Measurements from ENCODE around the gene LRP2. TPM values are rescaled to one million over a fixed set of nuclear protein-coding genes. Genes with fewer than 3 reads are reported as not detected.

The LRP2 gene
- total RNA-seq, 1 donor from 2014 or later: 0.11 TPM

DNA sequence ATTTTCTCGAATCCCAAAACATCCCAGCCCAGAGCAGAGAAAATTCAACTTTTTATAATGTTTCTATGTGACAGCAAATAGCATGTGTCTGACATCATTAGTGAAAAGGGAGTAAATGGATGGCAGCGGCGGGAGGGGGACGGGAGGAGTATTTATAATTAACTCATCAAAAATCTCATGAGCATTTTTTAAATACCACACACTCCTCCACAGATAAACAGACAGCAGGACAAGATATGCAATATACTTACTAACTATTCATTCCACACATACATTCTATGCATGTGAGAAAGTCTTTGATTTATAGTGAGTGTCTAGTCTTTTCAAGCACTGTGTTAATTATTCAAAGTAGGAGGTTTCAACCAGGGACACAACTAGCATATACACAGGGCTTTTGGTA is 107.6 kb downstream of the LRP2 start:
- intact Hi-C loops (cut with micrococcal nuclease): no loop called here

DNA sequence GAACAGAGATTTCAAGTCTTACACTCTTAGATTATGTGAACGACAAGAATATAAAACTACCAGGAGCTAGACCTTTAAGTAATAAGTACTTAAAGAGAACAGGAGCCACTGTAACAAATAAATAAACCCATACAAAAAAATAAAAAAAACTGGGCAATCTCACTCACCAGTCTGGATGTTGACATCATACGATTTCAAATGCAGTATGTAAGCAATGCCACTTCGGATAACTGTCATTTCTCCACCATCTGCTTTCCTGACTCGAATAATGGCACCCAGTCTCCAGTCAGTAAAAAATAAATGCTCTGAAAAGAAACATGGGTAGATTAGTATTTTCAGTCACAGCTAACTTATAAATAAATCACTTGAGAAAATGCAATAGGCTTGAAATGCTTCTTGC is 115.1 kb downstream of the LRP2 start:
- intact Hi-C loops (cut with micrococcal nuclease): no loop called here

DNA sequence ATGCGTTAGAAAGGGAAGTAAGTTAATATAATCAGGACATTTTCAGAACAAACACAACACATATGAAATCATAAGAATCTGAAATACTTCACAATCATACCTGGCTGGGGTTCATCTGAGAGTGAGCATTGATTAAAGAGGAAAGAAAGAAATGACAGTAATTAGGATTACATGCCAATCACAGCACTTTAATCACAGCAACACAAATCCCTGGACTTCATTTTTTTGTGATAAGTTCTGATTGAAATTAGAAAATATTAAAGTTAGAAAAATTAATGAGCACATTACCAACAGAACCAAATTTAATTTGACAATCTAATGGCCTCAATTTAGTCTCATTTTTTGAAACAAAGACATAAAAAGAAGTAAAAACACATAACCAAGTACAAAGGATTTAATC is 121.9 kb downstream of the LRP2 start:
- intact Hi-C loops (cut with micrococcal nuclease): no loop called here

- intact Hi-C loops (cut with micrococcal nuclease): no loop called here
These were observed 124.4 kb downstream of the LRP2 start for GRCh38 chr2:169237939-169238338.

DNA sequence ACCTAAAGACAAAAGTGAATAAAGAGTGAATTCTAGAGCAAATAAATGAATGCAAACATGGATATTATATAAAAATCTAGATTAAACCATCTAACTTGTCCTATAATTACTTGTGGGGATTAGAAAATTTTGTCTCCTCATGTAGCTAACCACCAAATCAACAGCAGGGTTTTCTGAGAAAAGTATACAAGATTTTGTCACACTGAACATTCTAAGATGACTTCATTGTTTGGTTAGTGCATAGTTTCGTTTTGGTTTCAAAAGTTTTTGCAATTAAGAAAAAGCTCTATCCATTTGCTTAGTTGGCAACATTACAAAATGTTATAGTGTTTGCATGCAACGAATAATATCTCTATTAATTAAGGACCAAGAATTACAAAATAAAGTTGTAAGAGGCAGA is 125.0 kb downstream of the LRP2 start:
- intact Hi-C loops (cut with micrococcal nuclease): no loop called here

DNA sequence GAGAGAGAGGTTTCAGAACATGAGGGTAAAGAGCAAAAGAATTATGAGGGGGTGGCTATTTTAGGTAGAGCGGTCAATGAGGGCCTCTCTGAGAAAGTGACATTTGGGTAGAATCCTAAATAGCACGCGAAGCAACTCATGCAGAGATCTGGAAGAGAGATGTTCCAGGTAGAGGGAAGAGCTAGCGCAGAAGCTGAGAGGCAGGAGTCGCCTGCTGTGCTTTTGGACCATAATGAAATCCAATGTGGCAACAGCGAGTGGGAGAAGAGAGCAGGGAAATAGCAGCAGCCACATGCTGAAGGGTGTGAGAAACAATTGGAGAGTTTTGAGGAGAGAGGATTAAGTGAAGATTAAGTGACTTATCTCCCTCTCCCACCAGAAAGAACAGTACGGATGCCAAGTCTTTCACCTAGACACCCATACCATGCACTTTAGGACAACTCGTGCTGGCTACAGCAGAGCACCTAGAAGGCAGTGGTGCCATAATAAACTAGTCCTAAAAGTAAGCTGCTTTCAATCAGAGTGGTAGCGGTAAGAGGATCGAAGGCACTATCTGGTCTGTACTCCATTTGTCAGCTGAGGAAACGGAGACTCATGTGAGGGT is 129.7 kb downstream of the LRP2 start:
- intact Hi-C loops (cut with micrococcal nuclease): no loop called here

GRCh38 chr2:169230204-169230603 is 132.1 kb downstream of the LRP2 start:
- intact Hi-C loops (cut with micrococcal nuclease): no loop called here

DNA sequence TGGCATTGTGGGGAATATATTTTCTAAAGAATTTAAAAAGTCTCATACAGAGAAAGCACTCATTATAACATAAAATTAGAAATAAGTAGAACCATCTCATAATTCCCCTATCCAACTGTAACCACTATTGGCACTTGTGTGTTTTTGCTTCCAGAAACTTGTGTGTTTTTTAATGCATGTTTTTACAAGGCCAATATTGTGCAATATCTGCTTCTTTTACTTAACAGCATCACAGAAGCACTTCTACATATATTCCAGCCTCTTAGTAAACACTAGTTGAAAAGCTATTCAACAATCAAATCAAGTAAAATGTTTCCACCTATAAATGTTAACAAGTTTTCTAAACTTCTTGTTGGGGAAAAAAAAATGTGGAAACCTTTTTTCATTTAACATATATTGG is 132.7 kb downstream of the LRP2 start:
- intact Hi-C loops (cut with micrococcal nuclease): no loop called here

- intact Hi-C loops (cut with micrococcal nuclease): no loop called here
These were observed 136.4 kb downstream of the LRP2 start for GRCh38 chr2:169225906-169226305.

GRCh38 chr2:169225233-169225750 is 137.0 kb downstream of the LRP2 start:
- intact Hi-C loops (cut with micrococcal nuclease): no loop called here

DNA sequence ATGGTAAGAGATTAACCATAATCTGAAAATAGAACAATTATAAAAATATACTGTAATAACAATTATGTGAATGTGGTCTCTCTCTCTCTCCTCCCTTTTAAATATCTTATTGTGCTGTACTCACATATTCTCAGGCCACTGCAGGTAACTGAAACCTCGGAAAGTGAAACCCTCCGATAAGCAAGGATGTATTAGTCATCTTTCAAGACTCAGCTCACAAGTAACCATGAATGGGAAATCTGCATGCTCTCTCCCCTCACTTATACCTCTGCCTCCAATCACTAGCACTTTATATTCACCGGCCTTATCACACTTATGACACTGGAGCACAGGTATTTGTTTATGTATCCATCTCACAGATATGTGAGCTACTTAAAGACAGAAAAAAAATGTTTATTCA is 139.7 kb downstream of the LRP2 start:
- intact Hi-C loops (cut with micrococcal nuclease): loop anchor here (5.0 kb wide), 2 partner anchors 115 to 260 kb away; no protein-coding TSS in a partner anchor

- intact Hi-C loops (cut with micrococcal nuclease): loop anchor here (5.0 kb wide), 2 partner anchors 115 to 260 kb away; no protein-coding TSS in a partner anchor
These were observed 140.5 kb downstream of the LRP2 start for GRCh38 chr2:169221745-169222369.

- intact Hi-C loops (cut with micrococcal nuclease): no loop called here
These were observed 151.4 kb downstream of the LRP2 start for GRCh38 chr2:169210917-169211316.

DNA sequence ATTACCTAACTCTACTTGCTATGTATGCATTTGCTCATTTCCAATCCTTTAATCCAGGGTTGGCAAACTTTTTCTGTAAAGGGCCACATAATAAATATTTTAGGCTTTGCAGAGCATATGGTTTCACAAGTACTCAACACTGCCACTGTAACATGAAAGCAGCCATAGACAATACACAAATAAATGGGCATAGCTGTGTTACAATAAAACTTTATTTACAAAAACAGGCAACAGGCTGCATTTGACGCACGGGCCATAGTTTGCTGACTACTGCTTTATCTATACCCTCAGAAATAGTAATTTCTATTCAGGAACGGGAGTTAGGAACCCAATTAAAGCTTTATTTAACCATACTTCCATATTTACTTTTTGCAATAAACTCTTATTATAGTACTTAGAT is 154.3 kb downstream of the LRP2 start:
- intact Hi-C loops (cut with micrococcal nuclease): no loop called here

DNA sequence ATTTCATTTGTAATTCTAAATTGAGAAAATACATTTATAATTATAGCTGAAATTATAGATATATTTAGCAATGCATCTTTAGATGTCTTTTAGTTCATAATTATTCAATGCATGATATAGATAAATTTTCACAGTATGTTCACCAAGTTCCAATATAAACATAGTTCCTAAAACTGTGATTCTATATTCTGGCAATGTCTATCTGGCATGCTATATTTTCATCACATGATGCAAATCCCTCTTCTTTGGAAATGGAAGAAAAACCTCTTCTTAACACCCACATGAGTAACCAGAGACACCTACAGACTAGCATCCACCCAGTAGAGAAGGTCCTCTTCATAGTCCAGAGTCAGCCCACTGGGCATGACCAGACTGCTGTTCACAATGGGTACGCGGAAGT is 157.2 kb downstream of the LRP2 start:
- intact Hi-C loops (cut with micrococcal nuclease): no loop called here

DNA sequence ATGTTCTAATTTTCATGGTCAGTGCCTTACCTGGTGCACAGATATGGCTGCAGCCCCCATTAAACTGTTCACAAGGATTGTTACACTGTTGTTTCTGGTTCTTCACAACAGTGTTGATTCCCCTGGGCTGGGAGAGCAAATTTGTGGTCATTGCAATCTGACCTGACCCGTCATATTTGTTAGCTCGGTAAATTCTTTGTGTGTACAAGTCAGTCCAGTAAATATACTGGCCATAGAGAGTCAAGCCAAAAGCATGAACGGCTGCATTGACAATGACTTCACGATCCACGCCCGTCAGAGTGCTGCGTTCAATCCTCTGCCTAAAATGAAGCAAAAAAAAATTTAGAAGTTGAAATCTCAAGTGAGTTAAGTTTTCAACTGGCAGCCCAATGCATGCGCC is 158.4 kb downstream of the LRP2 start:
- intact Hi-C loops (cut with micrococcal nuclease): no loop called here

DNA sequence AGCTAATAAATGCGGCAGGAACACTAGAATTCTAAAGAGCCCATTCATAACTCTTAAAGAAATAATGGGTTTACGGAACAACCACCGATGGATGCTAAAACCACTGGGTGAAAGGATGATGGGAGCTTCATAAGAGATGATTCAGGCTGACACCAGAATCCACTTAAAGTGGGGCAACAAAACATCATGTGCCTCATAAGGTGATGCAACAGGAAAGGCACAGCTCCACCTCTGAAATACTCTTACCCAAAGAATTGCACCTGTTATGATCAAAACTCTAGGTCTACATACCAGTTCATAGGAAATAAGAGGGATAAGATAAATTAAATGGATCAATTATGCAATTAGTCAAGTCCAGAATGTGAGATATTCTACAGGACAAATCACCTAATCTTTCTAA is 161.6 kb downstream of the LRP2 start:
- intact Hi-C loops (cut with micrococcal nuclease): no loop called here

DNA sequence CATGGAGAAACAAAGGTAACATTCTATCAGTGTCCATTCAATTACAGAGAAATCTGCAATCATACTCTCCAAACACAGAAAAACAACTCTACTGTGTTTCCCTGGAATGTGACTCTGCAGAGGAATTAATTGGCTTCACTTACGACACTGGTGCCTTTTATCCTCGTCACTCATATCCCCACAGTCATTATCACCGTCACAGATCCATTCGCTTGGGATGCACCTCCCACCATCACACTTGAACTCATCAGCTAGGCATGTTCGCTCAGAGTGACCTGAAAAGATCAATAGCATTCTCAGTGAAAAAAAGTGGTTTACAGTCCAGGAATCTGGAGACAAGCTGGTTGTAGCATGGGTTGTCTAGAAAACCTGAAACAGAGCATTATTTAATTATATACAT is 168.7 kb downstream of the LRP2 start:
- intact Hi-C loops (cut with micrococcal nuclease): no loop called here

GRCh38 chr2:169190197-169190775 is 172.0 kb downstream of the LRP2 start:
- intact Hi-C loops (cut with micrococcal nuclease): no loop called here

DNA sequence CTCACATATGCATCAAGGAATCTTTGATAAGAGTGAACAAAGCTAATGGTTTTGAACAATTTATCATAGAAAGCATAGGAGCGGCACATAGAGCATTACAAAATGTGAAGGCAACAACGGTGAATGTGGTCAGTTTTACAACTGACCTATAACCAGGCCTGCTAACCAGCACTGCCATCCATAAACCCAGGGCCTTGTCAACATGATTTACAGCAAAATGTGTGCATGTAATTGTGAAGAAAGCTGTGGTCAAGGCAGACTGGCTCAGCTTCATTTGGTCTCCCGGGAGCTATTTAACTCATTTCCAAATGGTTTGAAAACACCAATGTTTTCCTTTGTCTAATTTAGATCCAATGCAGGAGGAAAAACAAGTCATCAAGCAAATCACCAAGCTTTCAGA is 173.2 kb downstream of the LRP2 start:
- intact Hi-C loops (cut with micrococcal nuclease): no loop called here

DNA sequence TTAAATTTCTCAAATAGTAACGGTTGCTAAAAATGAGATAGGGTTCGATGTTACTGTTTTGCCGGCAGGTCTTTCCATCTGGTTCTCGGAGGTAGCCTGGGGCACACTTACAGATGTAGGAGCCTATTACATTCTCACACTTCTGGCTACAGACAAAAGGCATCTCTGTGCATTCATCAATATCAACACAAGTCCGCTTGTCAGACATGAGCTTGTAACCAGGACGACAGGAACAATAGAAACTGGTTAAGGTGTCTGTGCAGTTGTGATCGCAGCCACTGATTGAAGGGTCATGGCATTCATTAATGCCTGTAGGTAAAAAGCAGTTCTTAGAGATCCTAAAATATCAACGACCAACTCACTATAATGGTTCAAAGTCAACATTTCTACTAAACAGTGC is 176.6 kb downstream of the LRP2 start:
- intact Hi-C loops (cut with micrococcal nuclease): no loop called here

DNA sequence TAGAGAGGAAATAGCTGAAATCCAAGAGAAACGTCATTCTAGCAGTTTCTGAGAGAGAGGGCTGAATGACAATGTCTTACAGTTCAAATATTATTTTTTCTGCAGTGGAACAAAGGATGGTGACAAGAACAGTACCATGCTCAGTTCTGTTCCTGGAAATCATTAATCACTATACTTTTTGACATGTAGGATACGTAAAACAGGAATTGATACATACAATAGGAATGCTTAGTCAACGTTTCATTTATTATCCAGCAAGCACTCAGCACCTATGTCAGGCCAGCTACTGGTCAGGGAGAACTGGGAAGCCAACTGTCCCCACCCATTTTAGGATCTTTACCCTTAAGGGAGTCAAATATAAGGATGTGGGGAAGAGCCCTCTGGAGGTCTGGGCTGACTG is 178.3 kb downstream of the LRP2 start:
- intact Hi-C loops (cut with micrococcal nuclease): no loop called here

GRCh38 chr2:169182573-169182972 is 179.8 kb downstream of the LRP2 start:
- intact Hi-C loops (cut with micrococcal nuclease): no loop called here

Data from T-helper 2 cell treated with Interferon-gamma antibody and Interleukin-4, amounts not matched to agents 100 ng/mL and 5 ng/mL, for 36 hours (primary cell).